Non-pigmented ciliary epithelial cell (primary cell): ENCODE data around the gene CYP2D6.
"Not testable (repeated sequence)": the region's sequence is repeated elsewhere in the genome, so short reads cannot be mapped to it uniquely, and the experiment has no call there.

ENCODE experiments used
- DNase-seq: peaks from one replicate; pipeline ENCODE4 v3.0.0-alpha.2; 2010; ENCODE audit warnings: low read depth

CYP2D6 gene

DNA sequence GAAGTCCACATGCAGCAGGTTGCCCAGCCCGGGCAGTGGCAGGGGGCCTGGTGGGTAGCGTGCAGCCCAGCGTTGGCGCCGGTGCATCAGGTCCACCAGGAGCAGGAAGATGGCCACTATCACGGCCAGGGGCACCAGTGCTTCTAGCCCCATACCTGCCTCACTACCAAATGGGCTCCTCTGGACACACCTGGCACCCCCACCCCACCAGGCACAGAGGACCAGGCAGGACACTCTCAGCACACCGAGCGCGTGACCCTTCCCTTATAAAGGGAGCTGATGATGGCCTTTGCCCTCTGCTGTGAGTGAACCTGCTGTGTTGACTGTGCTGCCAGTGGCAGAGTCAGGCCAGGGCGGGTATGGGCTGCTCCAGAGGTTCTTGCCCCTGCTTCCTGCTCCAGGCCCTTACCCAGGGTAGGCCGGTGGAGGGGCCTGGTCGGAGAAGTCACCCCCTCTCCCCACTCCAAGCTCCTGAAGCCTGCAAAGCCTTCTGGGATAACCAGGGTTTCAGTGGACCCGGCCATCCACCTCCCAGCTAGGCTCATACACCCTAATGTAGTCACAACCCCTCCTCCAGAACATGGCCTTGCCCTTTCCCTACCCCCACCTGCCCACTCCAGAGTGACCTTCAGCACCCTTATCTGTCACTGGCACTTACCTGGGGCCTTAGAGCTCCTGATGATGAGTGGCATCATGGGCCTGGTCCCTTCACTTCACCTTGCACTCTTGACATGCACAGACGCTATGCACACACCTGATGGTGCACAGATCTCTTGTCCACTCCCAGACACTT is at the start of gene CYP2D6:
Gene CYP2D6 (minus strand): TSS at position 172 of the 793 bp plus-strand sequence. CDS start 19 bp downstream, at position 153.
- not testable (repeated sequence) for DNase-seq

DNA sequence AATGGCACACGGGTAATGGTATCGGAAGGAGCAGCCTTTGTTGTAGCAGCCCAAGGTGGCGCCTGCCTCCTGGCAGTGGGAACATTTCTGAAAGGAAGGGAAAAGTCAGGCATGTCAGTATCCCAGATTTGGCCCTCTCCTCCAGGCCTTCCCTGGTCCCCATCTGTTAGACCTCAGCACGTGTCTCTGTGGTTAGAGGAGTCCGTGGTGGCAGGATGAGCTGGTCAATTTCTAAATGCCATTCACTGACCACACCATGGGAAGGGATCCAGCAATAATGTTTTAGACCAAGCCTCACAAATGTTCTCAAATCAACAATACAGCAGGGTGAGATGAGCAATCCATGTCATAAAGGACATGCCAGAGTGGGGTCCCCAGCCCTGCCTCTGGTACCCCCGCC is 49.0 kb upstream of the CYP2D6 start:
- DNase-seq = peak; percentile 28

DNA sequence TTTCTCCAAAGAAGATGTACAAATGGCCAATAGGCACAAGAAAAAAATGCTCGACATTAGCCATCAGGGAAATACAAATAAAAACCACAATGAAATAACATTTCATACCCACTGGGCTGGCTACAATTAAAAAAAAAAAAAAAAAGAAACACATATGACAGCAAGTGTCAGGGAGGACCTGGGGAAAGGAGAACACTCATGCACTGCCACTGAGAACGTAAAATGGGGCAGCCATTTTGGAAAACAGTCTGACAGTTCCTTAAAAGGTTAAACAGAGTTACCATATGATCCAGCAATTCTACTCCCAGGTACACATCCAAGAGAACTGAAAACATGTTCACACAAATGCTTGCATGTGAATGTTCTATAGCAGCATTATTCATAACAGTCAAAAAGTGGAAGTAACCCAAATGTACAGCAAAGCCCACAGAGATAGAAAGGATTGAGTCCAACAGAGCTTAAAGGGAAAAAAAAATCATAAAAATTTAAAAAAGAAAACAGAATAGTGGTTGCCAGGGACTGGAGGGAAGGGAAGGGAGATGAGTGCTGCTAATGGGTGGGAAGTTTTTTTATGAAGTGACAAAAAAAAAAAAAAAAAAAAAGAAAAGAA is 48.4 kb upstream of the CYP2D6 start:
- no peak for DNase-seq

DNA sequence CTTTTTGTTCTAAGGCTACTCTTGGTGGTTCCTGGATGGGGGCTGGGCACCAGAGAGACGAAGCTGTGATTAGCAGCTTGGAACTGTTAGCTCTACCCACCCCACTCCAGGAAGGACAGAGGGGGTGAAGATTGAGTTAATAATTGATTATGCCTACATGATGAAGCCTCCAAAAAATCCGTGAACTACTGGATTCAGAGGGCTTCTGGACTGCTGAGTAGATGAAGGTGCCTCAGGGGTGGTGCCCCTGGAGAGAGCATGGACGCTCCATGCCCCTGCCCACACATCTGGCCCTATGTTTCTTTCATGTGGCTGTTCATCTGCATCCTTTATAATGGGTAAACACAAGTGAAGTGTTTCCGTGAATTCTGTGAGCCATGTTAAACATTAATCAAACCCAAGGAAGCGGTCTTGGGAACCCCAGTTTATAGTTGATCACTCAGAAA is 47.3 kb upstream of the CYP2D6 start:
- no peak for DNase-seq

- DNase-seq = no peak
Measured at GRCh38 chr22:42176255-42176915, 45.8 kb upstream of the CYP2D6 start.

- no peak for DNase-seq
Measured at GRCh38 chr22:42174062-42174461, 43.5 kb upstream of the CYP2D6 start.

DNA sequence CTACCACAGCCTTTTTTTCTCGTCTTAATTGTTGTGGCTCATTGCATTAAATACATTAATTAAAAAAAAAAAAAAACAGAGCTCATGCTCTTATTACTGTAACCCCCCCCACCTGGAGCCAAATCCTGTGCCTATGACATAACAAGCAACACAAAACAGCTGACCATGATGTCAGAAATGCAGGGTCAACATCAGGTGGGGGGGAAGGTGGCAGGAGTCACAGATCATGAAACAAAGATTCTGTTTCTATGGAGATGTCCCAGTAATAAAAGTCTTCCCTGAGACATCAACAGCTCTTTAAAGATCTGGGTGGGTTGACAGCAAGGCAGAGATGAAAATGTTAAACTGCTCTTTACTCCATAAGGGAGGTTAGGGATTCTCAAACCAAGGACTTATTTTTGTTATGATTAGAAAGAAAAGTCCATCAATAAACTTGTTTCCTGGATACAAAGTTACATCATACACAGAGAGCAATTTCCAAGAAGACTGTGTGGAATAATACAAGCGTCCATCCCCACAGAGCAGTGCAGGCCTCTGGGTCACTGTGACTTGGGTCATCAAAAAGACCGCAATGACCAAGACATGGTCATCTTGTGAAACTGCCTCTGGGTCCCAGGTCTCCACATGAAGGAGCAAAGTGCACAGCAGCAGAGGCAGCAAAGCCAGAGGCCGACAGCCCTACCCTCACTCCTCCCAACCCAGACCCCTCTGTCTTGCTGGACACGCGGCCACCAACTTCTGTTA is 42.7 kb upstream of the CYP2D6 start:
- no peak for DNase-seq

DNA sequence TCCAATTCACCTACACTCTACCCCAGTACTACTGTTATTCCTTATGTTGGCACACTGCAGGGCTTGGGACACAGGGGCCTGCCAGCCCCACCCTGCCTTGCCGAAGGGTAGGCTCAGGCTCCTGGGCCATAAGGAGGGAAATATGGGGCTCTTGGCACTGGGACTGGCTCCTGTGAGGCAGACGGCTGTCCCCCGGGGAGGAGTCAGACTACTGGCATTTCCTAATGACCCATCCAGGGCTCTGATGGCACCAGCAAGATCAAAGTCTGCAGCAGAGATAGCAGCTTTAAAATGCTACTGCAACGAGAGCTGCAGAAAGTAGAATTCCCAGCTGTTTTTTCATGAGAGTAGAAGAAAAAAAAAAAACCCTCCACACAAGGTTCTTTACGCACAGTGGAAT is 42.2 kb upstream of the CYP2D6 start:
- DNase-seq = no peak

DNA sequence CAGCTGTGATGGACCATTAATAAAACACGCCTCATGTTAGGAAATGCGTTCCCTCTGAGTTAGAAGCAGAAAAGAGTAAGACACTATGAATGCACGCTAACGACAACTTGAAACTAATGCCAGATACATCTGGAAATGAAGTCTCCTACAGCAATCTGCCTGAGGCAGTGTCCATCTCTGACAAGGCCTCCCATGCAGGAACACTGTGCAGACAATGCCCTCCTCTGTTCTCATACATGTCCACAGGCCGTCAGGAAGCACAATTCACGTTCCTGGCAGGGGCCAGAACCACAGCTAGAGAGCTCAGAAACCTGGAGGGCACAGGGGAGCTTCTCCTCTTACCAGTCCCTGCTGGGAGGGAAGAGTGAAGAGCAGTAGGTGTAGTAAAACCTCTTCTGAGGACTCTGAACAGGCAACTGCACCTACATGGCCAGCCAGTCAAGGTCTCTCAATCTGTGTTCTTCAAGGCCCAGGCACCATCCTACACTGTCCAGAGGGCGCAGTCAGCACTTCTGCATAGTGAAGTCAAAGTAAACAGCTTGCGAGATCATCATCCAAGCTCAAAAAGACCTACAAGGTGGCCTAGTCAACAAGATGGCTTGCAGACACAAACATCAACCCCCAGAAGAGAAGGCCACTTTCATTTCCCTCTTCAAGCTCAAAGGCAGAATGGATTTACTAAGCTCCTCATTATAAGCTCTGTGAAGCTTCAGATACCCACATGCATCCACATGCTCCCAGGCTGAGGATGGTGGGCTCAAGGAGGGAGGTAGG is 41.5 kb upstream of the CYP2D6 start:
- no peak for DNase-seq

- DNase-seq = no peak
Measured at GRCh38 chr22:42171417-42171816, 40.8 kb upstream of the CYP2D6 start.

DNA sequence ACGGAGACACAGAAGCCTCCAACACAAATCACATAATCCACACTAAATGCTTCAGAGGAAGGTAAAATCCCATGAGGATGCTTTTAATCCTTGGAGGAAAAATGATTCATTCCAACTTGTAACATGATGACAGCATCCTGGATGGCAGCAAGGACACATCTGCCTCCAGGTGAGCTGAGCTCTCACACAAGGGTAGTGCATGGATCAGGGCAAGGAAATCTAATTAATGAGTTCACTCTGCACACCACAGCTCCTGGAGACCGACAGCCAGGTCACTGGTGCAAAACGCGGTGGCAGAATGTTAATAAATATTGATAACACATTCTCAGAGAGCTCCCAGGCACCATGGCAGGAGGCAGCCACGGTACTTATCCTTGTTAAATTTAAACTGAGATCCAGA is 40.3 kb upstream of the CYP2D6 start:
- no peak for DNase-seq

- DNase-seq = no peak
Measured at GRCh38 chr22:42169055-42169469, 38.5 kb upstream of the CYP2D6 start.

- no peak for DNase-seq
Measured at GRCh38 chr22:42168476-42168875, 37.9 kb upstream of the CYP2D6 start.

- no peak for DNase-seq
Measured at GRCh38 chr22:42167066-42167465, 36.5 kb upstream of the CYP2D6 start.

DNA sequence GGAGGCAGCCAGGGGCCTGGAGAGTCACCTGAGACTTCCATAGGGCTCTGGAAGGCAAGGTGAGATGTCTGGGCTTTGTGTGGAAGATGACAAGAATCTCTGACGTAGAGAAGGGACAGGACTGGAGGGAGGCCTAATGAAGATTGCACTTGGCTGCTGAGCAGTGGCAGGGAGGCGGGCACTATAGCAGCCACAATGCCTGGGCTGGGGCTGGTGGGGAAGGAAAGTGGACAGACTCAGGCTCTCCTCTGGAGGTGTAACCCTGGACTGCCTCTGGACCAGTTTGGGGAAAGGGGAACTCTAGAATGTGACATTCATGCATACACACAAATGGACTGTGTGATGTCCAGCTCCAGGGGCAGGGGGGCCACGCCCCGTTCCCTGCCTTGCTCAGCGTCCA is 34.3 kb upstream of the CYP2D6 start:
- DNase-seq = no peak

DNA sequence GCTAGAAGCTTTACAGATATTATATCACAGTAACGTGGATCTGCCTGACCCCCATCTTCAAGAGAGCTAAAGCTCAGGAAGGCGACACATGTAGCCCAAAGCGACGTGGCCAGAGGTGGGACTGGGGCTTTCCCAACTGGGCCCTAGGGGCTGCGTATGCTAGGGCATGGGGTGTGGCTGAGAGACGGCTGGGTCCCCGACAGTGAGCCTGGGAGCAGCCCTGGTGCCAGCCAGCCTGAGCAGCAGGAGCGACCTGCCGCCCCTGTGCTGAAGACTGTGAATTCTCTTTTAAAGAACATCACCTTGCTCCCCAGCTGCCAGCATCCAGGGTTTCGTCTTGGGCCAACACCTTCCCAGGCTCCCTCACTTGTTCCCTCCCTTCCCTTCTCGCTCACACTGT is 32.9 kb upstream of the CYP2D6 start:
- DNase-seq = no peak

DNA sequence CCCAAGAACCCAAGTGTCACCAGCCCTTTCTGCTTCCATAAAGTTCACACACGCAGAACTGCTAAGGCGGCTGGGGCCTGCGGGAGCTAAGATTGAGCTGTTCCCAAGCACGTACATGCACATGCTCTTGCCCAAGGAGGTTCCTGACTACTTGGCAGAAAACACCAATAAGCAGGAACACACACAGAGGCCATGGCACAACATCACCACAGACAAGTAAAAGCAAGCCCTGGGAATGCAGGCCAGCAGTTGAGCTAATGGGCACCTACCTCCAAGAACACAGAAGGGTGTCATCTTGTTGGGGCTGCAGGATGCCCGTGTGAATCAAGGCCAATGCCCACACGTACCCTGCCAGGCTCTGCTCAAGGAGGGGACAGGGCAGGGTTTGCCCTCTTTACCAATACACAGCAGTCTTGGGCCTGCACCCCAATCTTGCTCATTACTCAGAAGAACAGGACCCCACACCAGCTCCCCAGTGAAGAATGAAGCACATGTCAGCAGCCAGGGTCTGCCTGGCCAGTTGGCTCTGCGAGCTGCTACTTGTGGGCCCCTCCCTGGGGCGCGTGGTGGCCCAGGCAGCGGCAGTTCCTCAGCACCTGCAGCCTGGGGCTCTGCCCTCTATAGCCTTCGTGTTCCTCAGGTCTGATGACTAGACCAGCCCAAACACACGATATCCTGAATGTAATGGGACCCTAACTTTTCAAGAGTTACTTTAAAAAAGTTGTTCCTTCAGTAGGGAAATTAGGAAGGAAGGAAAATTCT is 32.3 kb upstream of the CYP2D6 start:
- DNase-seq = no peak

GRCh38 chr22:42160830-42161696 is 30.5 kb upstream of the CYP2D6 start:
- no peak for DNase-seq

GRCh38 chr22:42160251-42160650 is 29.6 kb upstream of the CYP2D6 start:
- DNase-seq = no peak
